Erythroblast (primary cell): ENCODE measurements around the gene FGF12.

ENCODE experiments used
- GATA1 ChIP-seq: IDR thresholded peaks from 2 replicates; pipeline ENCODE4 v1.6.1; 2011; ENCODE audit warnings: low read depth, mild to moderate bottlenecking, control low read depth, low read length, moderate library complexity
- POLR2A ChIP-seq: IDR thresholded peaks from 2 replicates; pipeline ENCODE4 v1.6.1; 2011; ENCODE audit warnings: mild to moderate bottlenecking, low read length

DNA sequence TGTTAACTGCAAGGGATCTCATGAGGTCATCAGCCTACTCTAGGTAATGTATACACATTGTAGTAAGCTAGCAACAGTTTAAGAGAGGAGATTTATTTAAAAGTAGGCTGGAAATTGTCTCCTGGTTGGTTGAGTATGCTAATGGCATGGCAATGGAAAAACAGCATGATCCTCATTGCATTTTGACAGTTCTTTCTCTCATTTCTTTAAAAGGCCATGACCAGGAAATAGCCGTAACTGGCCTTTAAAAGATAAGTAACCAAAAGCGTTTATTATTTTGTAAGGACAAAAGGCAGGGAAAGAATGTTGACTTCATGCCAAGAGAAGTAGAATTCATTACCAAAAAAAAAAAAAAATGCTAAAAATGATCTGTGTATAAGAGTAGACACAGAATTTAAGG, 310.3 kb downstream of the FGF12 start:
- TF ChIP-seq POLR2A (no peak), GATA1 (no peak)
